ENCODE results near the gene TNNI2. TPM values are rescaled to one million over a fixed set of nuclear protein-coding genes. Genes with fewer than 3 reads are reported as not detected.

Gene TNNI2
- total RNA-seq, 1 donor from 2014 or later, result not detected

DNA sequence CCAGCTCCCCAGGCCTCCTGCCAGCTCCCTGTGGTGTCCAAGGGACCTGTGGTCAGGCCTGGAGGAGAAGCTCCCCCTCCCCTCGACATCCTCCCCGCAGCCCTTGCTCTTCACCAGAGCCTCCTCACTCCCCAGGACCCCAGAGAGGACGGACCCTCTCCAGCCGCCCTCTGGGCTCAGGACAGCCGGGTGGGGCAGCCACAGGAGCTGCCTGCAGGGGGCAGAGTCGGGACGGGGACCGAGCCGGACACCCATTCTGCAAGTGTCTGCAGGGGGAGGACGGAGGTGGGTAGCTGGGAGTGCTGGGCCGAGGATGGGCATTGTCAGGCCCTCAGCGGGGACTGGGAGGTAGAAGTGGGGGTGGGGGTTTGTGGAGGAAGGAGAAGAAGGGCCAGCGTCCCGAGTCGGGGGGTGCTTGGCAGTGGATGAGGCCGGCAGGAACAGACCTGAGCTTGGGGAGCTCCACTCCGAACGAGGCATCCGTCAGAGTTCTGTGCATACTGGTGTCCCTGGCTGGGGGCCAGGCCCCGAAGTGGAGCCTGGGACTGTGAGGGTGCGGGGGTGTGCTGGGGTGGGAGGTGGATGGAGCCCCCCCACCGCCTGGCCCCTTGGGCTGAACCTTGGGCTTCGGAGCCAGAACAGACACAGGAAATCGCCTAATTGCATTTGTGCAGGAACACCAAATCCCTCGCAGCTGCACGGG is 37.7 kb downstream of the TNNI2 start:
- TF ChIP-seq, protein P1, sequence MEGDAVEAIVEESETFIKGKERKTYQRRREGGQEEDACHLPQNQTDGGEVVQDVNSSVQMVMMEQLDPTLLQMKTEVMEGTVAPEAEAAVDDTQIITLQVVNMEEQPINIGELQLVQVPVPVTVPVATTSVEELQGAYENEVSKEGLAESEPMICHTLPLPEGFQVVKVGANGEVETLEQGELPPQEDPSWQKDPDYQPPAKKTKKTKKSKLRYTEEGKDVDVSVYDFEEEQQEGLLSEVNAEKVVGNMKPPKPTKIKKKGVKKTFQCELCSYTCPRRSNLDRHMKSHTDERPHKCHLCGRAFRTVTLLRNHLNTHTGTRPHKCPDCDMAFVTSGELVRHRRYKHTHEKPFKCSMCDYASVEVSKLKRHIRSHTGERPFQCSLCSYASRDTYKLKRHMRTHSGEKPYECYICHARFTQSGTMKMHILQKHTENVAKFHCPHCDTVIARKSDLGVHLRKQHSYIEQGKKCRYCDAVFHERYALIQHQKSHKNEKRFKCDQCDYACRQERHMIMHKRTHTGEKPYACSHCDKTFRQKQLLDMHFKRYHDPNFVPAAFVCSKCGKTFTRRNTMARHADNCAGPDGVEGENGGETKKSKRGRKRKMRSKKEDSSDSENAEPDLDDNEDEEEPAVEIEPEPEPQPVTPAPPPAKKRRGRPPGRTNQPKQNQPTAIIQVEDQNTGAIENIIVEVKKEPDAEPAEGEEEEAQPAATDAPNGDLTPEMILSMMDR (IDR thresholded peaks at IDR 0.05), result peak; percentile 20 to 64 (median 39)
- Histone ChIP-seq H3K27me3 (no peaks in the 10 kb centered on the region), H3K36me3 (no peaks in the 10 kb centered on the region), H3K4me3 (peak overlapping the region in 1 of 2 donors; percentile 20), H3K27ac (peak overlapping the region; percentile 87 to 91), H3K4me1 (peaks cover 14 to 48% of the 10 kb centered on the region in 2 donors), H3K9me3 (no peaks in the 10 kb centered on the region)
- no peak for DNase-seq (ENCODE audit: low spot score in 2 of 2)
- intact Hi-C loops (cut with DNase I), result loop anchor here (5.0 kb wide), 1 partner anchor 124 kb away; the partner anchor contains the start of gene IFITM10

DNA sequence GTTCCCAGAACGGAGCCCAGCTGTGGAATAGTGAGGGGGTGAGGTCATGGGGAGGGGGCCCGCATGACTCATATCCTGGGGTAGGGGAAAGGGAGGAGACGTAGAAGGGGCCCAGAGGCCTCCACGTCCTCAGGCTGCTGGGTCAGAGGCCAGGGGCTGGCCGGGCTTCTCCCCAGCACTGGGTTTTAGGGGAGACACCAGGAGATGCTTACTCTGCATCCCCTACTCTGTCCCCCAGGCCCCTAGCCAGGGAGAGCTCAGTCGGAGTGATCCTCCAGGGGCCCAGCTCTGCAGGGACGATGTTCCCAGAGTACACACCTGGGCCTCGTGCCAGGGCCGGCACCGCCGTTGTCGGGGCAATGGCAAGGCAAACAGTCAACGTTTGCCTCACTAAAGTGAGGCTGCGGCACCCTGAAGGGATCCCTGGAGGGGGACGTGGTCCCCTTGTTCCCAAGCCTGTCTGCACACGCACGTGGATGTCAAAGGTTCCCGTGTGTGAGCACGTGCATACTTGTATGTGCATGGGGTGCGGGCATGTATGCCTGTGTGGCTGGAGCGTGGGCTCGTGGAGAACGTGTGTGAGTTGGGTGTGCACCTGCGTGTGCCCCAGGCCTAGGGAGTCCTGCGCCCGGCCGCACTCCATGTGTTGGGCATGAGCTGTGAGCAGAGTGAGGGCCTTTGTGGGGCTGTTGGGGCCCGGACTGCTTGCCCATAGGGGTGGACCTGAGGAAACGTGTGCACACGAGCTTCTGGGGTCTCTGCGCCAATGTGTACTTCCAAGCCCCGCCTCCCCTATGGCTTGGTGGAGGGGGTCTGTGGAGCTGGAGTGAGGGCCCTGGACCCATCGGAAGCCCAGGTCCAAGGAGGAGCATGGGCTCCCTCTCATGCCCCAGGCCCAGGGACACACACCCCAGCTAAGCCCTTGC is 38.7 kb downstream of the TNNI2 start:
- peak overlapping the region in 1 of 2 donors; percentile 20 for H3K4me3 ChIP-seq
- no peaks in the 10 kb centered on the region for H3K27me3 ChIP-seq
- H3K27ac ChIP-seq, result peak overlapping the region; percentile 87 to 91
- intact Hi-C loops (cut with DNase I), result loop anchor here (5.0 kb wide), 1 partner anchor 125 kb away; the partner anchor contains the start of gene IFITM10
- TF ChIP-seq, protein P1 (IDR thresholded peaks at IDR 0.05), result no peak
- no peaks in the 10 kb centered on the region for H3K36me3 ChIP-seq
- H3K4me1 ChIP-seq, result peaks cover 13 to 47% of the 10 kb centered on the region in 2 donors
- no peaks in the 10 kb centered on the region for H3K9me3 ChIP-seq
- DNase-seq (ENCODE audit: low spot score in 2 of 2), result peak in 1 of 2 donors; percentile 82

DNA sequence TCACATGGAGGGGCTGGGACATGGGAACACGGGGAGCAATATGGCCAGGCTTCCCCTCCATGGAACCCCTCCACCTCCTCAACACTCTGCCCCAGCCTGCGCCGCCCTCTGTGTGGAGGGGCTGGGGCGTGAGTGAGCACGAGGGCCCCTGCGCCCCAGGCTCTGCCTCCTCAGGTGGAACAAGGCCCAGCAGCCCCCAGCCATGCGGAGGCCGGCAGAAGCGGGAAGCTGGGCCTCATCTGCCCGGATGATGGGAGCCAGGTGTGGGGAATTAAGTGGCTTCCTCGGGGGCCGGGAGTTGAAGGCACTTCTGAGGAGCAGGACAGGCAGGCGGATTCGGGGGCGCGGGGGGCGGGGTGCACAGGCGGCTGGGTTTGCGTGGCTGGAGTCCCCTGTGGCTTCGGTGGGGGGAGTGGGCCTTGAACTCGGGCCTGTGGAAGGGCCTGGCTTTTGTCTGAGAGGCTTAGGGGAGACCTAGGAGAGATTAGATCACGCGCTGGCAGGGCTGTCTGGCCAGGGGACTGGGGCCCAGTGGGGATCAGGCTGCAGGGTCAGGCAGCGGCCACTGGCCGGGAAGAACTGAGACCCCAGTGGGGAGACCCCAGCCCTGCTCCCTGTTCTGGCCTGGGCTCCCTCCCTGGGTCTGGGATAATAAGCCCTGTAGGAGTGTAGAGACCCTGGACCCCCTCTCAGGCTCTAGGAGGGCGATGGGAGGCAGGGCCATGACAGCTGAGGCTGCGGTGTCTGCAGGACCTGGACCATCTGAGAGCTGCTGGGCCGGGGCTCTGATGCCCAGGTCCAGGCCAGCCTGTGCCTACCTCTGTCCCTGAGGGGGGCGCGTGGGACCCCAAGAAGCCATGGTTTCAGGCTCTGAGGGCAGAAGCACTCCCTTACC is 39.6 kb downstream of the TNNI2 start:
- H3K9me3 ChIP-seq, result no peaks in the 10 kb centered on the region
- no peak overlapping the region for H3K4me3 ChIP-seq
- TF ChIP-seq, protein P1 (IDR thresholded peaks at IDR 0.05), result no peak
- DNase-seq (ENCODE audit: low spot score in 2 of 2), result peak in 1 of 2 donors; percentile 62
- peak overlapping the region; percentile 87 to 91 for H3K27ac ChIP-seq
- peaks cover 7 to 47% of the 10 kb centered on the region in 2 donors for H3K4me1 ChIP-seq
- H3K27me3 ChIP-seq, result no peaks in the 10 kb centered on the region
- H3K36me3 ChIP-seq, result peaks cover 0 to 8% of the 10 kb centered on the region in 2 donors
- intact Hi-C loops (cut with DNase I), result loop anchor here (5.0 kb wide), 1 partner anchor 126 kb away; the partner anchor contains the start of gene IFITM10

DNA sequence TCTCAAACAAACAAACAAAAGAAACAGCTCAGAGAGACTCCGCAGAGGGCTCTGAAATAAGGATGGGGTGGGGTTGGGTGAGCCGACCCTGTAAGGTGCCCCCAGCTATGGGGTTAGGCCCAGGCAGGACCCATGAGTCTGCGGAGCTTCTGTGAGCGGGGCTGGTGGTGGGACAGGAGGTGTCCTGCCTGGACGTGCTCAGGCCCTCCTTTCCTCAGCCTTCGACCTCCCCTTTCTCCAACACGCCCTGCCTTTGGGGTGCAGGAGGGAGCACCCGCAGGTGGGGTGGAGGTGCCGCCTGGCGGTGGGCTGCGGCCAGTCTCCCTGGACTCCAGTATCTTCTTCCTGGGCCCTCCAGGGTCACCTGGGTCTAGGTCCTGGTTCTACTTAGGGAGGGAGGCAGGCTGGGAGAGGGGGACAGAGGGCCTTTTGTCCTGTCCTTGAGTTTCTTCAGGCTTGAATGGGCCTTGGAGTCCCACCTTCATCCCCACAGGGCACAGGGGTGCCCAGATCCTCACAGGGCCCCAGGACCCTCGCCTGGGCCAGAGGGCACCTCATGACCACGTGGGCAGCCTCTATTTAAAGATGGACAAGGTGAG is 40.7 kb downstream of the TNNI2 start:
- H3K27ac ChIP-seq, result peak overlapping the region; percentile 87 to 91
- H3K9me3 ChIP-seq, result no peaks in the 10 kb centered on the region
- no peak overlapping the region for H3K4me3 ChIP-seq
- H3K36me3 ChIP-seq, result peaks cover 5 to 17% of the 10 kb centered on the region in 2 donors
- intact Hi-C loops (cut with DNase I), result loop anchor here (5.0 kb wide), 1 partner anchor 127 kb away; the partner anchor contains the start of gene IFITM10
- peaks cover 7 to 47% of the 10 kb centered on the region in 2 donors for H3K4me1 ChIP-seq
- no peaks in the 10 kb centered on the region for H3K27me3 ChIP-seq
- no peak for DNase-seq (ENCODE audit: low spot score in 2 of 2)
- TF ChIP-seq, protein P1 (IDR thresholded peaks at IDR 0.05), result no peak

Data from ascending aorta (tissue), 2 donors.